NCI-H446 treated with DMSO at 0.1 percent for 48 hours (cell line): ENCODE data around the gene CYP26A1.

ENCODE experiments used
- DNase-seq: peaks from one replicate; lab custom pipeline; 2025; lab: John Stamatoyannopoulos, UW

Gene CYP26A1

GRCh38 chr10:93064874-93065660 lies 8.6 kb upstream of the CYP26A1 start:
- no peak for DNase-seq

DNA sequence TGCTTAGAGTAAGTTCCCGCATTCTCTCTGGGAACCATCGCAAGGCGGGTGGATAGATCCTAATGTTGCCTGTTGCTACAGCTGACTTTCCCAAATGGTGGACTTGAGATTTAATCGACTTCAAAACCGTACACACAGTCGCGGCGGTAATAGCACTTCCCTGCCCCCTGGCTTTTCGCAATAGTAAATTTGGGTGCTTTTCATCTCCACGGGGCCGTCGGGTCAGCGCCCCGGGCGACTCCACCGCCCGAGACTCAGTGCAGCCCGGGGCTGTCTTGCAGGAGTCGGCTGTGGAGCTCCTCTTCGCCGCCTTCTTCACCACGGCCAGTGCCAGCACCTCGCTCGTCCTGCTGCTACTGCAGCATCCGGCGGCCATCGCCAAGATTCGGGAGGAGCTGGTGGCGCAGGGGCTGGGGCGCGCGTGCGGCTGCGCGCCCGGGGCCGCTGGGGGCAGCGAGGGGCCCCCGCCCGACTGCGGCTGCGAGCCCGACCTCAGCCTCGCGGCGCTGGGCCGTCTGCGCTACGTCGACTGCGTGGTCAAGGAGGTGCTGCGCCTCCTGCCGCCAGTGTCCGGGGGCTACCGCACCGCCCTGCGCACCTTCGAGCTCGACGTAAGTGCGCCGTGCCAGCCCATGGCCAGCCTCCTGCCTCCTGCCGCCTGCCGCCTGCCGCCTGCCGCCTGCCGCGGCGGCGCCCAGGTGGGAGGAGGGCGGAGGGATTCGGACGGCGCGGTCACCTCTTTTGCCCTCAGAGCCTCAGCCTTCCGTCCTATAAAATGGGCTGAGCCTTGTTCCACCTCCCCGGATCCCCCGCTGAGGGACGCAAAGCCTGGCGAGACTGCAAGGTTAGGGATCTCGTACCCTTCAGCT lies 7.8 kb upstream of the CYP26A1 start:
- DNase-seq: no peak

DNA sequence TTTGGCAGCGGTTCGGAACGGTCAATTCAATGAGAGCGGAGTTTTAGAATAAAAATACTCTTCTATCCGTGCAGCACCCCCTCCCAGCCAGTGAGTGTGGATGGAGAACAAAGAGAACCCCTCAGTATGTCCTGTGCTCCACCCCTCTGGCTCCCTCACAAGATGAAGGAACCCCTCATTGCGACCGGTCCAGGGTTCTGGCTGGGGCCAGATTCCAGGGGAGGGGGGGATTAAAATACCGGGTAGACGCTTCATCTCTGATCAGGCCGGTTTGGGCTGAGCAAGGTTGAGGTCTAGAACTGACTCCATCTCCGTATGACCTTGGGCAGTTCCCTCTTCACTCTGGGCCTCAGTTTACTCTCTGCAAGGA lies 7.2 kb upstream of the CYP26A1 start:
- no peak for DNase-seq

- no peak for DNase-seq
Observed at GRCh38 chr10:93067443-93068365, 6.0 kb upstream of the CYP26A1 start.

DNA sequence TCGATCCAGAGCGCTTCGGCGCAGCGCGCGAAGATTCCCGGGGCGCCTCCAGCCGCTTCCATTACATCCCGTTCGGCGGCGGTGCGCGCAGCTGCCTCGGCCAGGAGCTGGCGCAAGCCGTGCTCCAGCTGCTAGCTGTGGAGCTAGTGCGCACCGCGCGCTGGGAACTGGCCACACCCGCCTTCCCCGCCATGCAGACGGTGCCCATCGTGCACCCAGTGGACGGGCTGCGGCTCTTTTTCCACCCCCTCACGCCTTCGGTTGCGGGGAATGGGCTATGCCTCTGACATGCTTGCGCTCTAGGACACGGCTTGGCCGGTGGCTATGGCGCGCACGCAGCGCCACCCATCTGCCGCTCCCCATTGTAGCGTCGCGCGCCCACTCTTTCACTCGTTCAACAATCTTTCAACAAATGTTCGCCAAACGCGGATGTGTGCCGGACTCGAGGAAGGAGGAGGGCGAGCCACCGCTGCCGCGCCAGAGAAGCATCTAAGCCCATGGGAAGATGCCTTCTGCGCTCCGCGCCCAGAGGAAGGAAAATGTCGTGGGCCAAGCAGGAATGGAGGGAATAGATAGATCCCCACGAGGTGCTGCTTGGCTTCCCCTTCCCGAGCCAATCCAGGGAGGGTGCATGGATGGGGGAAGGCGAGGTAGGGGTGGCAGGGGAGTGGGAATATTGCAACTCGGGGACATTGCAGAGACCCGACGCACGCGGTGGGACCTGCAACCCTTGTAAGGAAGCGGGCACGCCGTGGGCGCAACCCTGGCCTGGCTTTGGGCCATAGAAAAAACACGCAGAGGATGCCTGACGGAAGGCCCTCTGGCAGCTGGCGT lies 5.1 kb upstream of the CYP26A1 start:
- DNase-seq: no peak

DNA sequence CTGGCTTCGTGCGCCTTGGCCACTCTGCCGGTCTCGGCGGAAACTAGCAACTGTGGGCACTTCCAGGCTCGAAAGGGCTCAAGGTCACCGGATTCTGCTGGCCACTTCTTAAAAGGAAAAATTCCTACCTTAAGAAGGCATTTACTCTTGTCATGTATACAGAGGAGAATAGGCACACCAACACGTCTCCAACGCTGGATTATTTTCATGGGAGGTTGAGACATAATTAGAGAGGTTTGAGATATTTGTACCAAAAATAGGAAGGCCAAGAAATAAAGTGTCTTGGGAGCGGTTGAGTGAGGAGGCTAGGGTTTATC lies 4.5 kb upstream of the CYP26A1 start:
- no peak for DNase-seq

- DNase-seq: no peak
Observed at GRCh38 chr10:93070378-93071176, 3.1 kb upstream of the CYP26A1 start.

DNA sequence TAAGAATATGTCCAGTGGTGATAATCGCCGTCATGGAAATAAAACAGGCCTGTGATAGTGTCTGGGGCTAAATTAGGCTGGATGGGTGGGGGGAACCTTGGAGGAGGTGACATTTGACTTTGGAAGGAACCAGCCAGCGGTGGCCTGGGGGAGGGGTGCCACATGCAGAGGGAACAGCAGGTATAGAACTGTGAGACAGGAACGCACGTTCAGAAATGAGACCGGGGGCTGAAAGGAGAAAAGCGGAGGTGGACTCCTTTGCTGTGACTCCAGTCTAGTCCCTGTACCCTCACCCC lies 2.6 kb upstream of the CYP26A1 start:
- DNase-seq: no peak

DNA sequence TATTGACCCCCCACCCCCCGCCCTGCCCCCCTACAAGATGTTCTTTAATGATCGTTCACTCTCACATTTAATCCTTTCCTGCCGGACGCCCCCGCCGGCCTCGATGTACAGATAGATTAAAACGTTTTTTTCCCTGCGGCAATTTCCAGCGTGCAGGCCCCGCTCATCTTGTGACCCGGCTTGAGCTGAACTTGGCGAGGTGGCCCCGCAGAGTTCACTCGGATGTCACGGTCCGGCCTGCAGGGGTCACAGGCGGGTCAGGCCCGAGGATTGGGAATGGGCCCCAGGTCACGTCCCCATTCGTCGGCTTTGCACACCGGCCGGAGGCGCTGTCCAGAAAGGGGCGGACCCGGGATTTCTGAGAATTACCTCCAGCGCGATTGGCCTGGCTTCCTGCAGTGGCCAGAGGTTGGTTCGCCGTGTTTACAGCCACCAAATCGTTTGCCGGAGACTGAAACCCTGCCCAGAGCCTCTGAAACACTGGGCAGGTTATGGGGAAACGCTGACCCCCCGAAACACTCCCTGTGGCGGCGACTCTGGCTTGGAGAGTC lies 1.9 kb upstream of the CYP26A1 start:
- DNase-seq: no peak

- DNase-seq: no peak
Observed at GRCh38 chr10:93072225-93072712, 1.4 kb upstream of the CYP26A1 start.

DNA sequence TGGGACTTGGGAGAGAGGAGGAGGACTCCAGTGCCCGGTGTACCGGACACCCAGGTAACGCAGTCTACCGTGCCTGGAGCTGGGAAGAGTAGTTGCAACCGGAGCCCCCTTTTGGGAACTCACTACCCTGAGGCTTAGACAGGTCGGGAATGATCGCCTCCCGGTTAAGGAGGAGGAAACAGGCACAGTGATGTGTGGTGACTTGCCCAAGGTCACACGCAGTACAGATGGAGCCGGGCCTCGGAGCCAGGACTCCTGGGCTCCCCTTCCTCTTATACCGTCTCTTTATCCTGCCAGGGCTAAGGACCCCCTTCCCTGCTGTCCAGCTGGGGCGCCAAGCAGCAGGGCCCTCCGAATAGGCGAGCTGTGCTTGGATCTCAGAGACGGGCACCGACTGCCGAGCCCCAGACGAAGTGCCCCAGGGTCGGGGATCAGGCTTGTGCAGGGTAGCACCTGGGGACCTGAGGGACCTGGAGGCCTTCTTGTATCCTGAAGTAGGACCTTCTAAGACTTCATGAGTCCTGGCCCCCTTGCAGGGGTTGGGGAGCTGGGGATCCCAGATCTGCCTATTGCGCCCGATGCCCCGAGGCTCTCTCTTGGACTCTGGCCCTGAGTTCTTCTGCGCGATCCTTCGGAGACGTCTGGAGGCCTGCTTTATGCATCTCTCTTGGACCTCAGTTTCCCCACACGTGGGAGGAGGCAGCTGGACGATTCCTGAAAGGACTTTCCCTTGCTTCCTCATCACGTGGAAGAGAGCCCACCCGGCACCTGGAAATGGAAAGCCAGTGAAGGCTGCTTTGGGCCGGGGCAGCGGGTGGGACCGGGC lies 767 bp upstream of the CYP26A1 start:
- no peak for DNase-seq

- DNase-seq: no peak
Observed at GRCh38 chr10:93074147-93074596, 479 bp downstream of the CYP26A1 start.

GRCh38 chr10:93074597-93075368 lies 1.1 kb downstream of the CYP26A1 start:
- no peak for DNase-seq

DNA sequence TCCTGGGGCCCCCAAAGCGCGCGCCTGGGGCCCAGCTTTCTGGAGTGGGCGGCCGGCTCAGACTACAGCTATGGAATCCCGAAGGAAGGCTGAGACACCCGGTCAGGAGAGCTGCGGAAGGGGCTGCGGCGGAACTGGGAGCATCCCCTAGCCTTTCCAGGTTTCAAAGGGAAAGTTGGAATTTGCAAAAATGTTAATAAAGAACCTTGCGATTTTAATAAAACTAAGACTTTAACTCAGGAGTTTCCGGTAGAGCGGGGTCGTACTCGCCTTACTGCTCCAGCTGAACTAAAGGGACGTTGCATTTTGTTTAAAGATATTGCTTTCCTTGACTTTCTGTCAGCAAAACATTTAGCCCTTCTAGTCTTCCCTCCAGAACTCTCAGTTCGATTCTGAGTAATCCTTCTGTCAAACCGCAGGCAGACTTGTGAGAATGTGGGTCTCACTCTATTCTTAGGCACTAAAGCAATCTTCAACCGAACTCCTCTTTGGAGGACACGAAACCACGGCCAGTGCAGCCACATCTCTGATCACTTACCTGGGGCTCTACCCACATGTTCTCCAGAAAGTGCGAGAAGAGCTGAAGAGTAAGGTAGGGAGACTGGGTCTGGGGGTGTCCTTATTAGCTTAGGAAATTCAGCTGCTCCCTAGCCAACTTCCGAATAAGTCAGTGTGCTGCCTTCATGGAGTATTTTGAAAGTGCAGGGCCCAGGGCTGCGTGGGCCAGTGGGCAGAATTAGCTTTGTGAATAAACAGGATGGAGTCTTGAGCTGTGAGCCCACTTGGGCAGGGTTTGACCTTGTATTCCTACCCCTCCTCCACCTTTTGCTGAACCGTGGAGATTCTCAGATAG lies 1.9 kb downstream of the CYP26A1 start:
- no peak for DNase-seq

DNA sequence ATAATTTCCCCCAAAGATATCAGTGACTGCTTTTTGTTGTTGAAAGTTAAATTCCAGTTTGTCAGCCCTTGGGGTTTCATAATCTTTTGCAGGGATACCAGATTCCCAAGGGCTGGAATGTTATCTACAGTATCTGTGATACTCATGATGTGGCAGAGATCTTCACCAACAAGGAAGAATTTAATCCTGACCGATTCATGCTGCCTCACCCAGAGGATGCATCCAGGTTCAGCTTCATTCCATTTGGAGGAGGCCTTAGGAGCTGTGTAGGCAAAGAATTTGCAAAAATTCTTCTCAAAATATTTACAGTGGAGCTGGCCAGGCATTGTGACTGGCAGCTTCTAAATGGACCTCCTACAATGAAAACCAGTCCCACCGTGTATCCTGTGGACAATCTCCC lies 3.2 kb downstream of the CYP26A1 start:
- no peak for DNase-seq

GRCh38 chr10:93077860-93078337 lies 4.2 kb downstream of the CYP26A1 start:
- no peak for DNase-seq

DNA sequence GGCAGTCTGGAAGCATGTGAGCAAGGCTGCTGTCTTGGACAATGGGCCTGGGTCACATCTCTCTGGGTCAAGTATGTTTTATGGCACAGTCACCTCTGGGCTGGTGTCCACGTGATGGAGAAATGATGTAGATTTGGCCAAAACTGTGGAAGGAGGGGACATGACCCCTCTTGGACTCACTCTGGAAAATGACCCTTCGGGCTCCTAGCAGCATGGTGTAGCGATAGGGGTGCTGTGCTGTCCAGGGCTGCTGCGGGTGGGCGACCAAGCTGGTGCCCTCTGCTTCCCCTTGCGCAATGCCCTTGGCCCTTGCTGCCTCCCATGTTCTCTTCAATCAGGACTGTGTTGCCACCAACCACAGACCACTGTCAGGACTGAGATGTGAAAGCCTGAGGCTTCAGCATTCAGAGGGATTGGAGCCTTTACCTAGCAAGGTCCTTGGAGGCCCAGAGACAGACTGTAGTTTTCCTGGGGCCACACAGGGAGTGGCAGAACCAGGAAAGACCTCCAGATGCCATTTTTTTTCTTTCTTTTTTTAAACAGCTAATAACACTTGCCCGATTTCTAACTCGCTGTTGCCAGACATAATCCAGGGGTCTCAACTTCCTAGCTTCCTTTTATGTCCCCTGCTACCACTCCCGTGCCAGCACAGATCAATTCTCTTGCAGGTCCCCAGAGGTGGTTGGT lies 6.1 kb downstream of the CYP26A1 start:
- no peak for DNase-seq
